ENCODE measurements around the gene M1AP. TPM values are rescaled to one million over a fixed set of nuclear protein-coding genes. Genes with fewer than 3 reads are reported as not detected.

M1AP gene
- polyA plus RNA-seq, 12 donors: 0.08 to 1.4 (median 0.27) TPM; not detected in 6

- DNase-seq: no peak
Observed at GRCh38 chr2:74526649-74527230, 121.4 kb downstream of the M1AP start.

- DNase-seq: no peak
Observed at GRCh38 chr2:74525717-74526648, 122.1 kb downstream of the M1AP start, which contains the start of gene DQX1. TSS of gene DQX1 (minus strand) at chr2:74526231. CDS start at chr2:74525729, 502 bp downstream.

GRCh38 chr2:74524955-74525716, 123.0 kb downstream of the M1AP start:
- no peak for DNase-seq

GRCh38 chr2:74524005-74524404, 124.1 kb downstream of the M1AP start:
- no peak for DNase-seq

DNA sequence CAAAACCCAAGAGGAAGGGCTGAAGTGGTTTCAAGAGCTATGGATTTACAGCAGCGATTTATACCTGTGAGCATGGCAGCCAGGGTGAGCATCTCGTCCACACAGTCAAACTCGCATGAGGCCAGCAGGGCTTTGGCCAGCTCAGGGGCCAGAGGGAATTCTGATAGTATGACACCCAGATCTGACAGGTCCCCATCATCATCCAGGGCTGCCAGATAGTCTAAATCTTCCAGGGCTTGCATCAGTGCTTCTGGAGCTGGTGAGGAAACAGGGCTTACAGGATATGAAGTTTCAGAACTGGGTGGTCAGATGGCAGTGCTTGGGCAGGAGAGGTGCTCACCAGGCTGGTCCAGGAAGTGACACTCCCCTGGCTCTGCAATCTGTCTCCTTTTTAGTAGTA, 125.6 kb downstream of the M1AP start:
- no peak for DNase-seq

DNA sequence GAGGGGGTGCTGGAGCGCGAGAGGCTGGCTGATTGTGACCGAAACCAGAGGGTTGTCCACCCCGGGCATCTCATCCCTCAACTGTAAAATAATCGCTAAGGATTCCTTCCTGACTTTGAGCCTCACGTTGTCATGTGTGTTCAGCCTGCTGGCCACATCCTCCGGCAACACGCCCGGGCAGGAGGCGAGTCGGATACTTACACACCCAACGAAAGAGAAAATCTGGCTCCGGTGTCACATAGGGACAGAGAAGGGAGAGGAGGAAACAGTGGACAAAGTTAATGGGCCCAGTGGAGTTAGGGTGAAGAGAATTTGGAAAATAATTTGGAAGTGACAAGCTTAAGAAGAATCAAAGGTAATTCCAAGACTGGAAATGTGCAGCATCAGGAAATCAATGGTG, 131.5 kb downstream of the M1AP start:
- DNase-seq: no peak

GRCh38 chr2:74515981-74516633, 132.0 kb downstream of the M1AP start:
- no peak for DNase-seq

- no peak for DNase-seq
Observed at GRCh38 chr2:74515271-74515980, 132.7 kb downstream of the M1AP start.

- DNase-seq: no peak
Observed at GRCh38 chr2:74514368-74515270, 133.5 kb downstream of the M1AP start, which contains the start of gene TLX2. TSS of gene TLX2 (plus strand) at chr2:74514450. CDS start at chr2:74514807, 357 bp downstream.

DNA sequence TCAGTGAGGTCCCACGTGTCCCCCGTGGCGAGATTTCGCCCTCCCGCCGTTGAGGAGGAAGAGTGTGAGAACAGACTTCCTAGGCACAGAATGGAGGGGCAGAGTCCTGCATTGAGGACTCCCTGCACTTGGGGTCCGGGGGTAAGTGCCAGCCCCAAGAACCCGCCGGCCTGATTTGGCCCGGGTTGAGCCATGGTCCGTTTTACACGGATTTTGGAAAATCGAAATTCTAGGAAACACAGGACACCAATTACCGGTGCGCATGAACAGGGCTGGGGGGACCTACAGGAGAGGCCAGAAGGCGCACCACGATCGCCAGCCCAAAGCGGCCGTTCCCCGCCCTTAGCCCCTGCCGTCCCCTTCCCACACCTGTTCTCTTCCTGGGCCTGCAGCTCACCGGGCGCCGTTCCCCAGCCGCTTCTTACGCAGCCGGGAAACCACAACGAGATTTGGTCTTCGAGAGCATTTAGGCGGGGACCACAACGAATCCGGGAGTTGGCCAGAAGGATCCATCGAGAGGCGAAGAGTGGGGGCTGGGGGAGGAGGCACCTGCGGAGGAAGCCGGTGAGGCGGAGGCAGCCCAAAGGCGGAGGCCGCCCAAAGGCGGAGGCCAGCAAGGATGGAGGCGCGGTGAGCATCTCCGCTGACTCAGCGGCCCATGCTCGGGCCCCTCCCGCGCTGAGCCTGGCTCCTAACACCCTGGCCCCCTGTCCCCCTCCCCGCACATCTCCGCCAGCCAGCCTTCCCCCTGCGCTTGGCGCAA, 134.3 kb downstream of the M1AP start:
- no peak for DNase-seq

GRCh38 chr2:74512744-74513604, 135.2 kb downstream of the M1AP start:
- no peak for DNase-seq

DNA sequence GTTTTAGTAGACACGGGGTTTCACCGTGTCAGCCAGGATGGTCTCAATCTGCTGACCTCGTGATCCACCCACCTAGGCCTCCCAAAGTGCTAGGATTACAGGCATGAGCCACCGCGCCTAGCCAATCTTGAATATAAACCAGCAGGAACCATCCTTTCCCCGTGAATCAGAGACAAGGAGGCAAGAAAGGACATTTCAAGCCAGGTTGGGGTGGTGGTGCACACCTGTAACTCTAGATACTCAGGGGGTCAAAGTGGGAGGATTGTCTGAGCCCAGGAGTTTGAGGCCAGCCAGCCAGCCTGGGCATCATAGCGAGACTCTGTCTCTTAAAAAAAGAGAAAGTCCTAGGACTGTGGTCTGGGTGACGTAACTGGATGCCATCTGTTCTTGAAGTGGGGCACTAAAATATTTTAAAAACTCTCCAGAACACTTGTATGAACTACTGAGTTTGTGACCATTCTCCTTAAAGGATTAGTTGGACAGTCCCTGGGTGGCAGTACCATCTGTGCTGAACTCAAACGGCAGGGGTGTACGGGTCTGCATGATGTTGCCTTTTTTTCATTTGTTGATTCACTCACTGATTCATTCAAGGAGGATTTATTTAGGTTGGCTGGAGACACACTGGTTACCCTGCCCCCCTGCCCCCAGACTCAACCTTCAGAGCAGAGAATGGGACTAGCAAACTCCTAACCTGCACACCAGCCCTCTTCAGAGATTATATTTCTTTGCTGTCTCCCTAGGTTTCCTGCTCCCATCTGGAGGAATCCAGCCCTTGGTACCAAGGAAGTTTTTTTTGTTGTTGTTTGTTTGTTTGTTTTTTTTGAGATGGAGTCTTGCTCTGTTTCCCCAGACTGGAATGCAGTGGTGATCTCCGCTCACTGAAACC, 136.8 kb downstream of the M1AP start:
- no peak for DNase-seq

DNA sequence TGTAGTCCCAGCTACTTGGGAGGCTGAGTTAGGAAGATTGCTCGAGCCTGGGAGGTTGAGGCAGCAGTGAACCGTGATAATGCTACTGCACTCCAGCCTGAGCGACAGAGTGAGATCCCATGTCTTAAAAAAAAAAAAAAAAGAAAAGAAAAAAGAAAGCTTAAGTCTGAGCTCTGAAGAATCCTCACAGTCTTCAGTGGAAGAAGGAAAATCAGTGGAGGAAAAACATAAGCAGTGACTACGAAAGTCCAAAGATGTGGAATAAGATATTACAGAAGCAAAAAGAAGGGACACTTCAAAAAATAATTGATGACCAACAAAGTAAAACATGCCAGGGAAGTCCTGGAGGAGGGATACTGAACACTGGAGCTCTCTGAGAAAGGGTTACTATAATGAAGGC, 137.9 kb downstream of the M1AP start:
- no peak for DNase-seq

GRCh38 chr2:74507926-74508520, 140.1 kb downstream of the M1AP start:
- DNase-seq: no peak
